HCT116 (cell line): ENCODE measurements around the gene LYPD6.

Experiments
- CTCF ChIP-seq, 3 experiments: fragments of 200-600 bp in 1 of 3; sonication (generic) in 1 of 3; IDR thresholded peaks in 2 of 3; conservative IDR thresholded peaks in 1 of 3; 2 replicates each; pipeline ENCODE4 v1.5.1; 2012 to 2017; ENCODE audit warnings: low read depth in 2 of 3, low read length in 2 of 3, antibody characterized with exemption in 1 of 3, borderline replicate concordance in 1 of 3, control low read depth in 1 of 3, mild to moderate bottlenecking in 1 of 3, mixed read lengths in 1 of 3, mixed run types in 1 of 3, moderate library complexity in 1 of 3; ENCODE audit not compliant: insufficient read depth in 1 of 3
- EZH2 ChIP-seq: fragments of 200-600 bp; sonication (generic); IDR thresholded peaks from 2 replicates; pipeline ENCODE4 v1.6.1; 2017; ENCODE audit warnings: antibody characterized with exemption, mixed run types
- POLR2A ChIP-seq: IDR thresholded peaks from 2 replicates; pipeline ENCODE4 v1.7.0; 2011; ENCODE audit warnings: borderline replicate concordance; ENCODE audit not compliant: insufficient read depth, insufficient read length; ENCODE audit errors: extremely low read depth
- POLR2AphosphoS5 ChIP-seq: IDR thresholded peaks from 2 replicates; pipeline ENCODE4 v1.6.1; 2011; ENCODE audit warnings: mild to moderate bottlenecking, low read depth, low read length, moderate library complexity
- REST ChIP-seq: IDR thresholded peaks from 2 replicates; pipeline ENCODE4 v1.6.1; 2012; ENCODE audit warnings: low read depth
- SIN3A ChIP-seq: IDR thresholded peaks from 2 replicates; pipeline ENCODE4 v1.6.1; 2012; ENCODE audit warnings: low read depth
- SP1 ChIP-seq: IDR thresholded peaks from 2 replicates; pipeline ENCODE4 v1.6.1; 2012; ENCODE audit warnings: low read depth

- TF ChIP-seq REST (no peak), EZH2 (no peak), POLR2AphosphoS5 (no peak), SP1 (no peak), SIN3A (no peak), CTCF (IDR thresholded peaks at IDR 0.05 in 2 of 3, conservative IDR thresholded peaks at IDR 0.05 in 1 of 3; ENCODE audit: borderline replicate concordance in 1 of 3, insufficient read depth in 1 of 3, low read depth in 2 of 3, low read length in 2 of 3) (no peak), POLR2A (no peak)
These were observed 97.0 kb downstream of the LYPD6 start for GRCh38 chr2:149427387-149427786.
